Activated T-cell treated with anti-CD3 and anti-CD28 coated beads, Interleukin-2, amount 50 U/mL, for 48 hours (primary cell): ENCODE results near the gene CDK6.
A peak's percentile ranks its signal among the peaks of the same experiment; 100 is the strongest.

Experiments
- DNase-seq, 2 experiments: peaks; one replicate each; pipeline ENCODE4 v3.0.0-alpha.2; 2020

The CDK6 gene

DNA sequence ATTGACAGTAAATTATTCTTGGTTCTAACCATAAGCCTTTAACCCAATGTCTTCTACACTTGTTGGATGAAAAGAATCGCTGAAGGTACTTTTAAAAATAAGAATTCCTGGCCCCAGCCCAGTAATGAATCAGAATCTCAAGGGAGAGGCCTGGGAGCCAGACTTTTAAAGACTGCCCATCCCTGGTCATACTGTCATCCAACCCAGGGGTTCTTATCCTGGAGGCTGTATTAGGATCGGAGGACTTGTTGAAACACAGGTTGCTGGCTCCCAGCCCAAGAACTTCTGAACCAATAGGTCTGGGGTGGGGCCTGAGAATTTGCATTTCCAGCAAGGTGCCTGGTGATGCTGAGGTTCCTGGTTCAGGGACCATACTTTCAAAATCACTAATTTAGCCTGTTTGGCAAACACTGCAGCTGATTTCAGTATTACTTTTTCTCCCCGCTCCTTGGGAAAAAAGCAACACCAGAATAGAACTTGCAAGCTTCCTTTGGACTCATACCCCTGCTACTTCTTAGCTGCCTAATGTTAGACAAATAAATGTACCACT, 166.7 kb downstream of the CDK6 start:
- no peak for DNase-seq

DNA sequence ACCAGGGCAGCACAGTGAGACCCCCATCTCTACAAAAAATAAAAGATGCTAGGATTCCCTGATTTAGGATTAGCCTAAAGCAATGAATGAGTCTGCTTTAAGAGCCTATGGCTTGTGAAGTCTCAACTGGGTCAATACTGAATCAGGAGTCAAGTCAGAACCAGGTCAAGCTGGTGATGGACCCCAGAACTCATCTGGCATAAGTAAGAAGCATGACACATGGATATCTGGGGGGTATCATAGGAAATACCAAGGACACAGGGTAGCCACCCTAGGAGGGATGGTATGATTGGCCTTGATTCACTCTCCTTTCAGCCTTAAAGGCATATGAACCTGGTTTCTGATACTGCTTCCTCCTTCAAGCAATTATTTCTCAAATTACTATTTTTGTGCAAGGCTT, 167.8 kb downstream of the CDK6 start:
- no peak for DNase-seq

DNA sequence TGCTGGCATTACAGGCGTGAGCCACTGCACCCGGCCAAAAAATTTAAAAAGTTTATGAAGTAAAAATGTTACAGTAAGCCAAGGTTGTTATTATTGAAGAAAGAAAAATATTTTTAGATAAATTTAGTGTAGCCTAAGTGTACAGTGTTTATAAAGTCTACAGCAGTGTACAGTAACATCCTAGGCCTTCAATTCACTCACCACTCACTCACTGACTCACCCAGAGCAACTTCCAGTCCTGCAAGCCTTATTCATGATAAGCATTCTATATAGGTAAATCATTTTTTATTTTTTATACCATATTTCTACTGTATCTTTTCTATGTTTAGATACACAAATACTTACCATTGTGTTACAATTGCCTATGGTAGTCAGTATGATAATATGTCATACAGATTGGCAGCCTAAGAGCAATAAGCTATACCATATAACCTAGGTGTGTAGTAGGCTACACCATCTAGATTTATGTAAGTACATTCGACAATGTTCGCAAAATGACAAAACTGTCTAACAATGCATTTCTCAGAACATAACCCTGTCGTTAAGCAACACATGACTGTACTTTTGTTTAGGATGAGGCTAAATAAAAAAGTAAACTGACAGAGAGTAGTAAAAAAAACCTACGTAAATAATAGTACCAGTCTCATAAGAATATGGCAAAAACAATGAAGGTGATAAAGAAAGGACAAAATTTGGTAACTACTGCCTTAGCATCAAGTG, 168.4 kb downstream of the CDK6 start:
- no peak for DNase-seq

GRCh38 chr7:92665926-92666325, 170.4 kb downstream of the CDK6 start:
- no peak for DNase-seq

- no peak for DNase-seq
Observed at GRCh38 chr7:92661651-92662050, 174.7 kb downstream of the CDK6 start.

- no peak for DNase-seq
Observed at GRCh38 chr7:92658671-92659070, 177.7 kb downstream of the CDK6 start.

DNA sequence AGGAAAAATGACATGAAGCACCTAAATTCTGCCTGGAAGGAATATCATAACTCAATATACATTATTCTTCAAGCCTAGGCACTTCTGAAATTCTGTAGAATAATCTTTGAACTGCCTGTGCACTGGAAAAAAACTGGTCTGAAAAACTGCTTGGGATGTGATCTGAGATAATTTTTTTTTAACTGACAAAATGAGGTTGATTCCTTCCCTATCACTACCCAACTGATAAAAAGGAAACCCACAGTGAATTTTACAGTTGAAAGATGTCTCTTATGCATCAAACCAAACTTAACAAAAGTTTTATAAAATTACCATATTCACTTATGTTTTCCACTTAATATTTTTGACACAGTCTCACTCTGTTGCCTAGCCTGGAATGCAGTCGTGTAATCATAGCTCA, 179.0 kb downstream of the CDK6 start:
- no peak for DNase-seq

DNA sequence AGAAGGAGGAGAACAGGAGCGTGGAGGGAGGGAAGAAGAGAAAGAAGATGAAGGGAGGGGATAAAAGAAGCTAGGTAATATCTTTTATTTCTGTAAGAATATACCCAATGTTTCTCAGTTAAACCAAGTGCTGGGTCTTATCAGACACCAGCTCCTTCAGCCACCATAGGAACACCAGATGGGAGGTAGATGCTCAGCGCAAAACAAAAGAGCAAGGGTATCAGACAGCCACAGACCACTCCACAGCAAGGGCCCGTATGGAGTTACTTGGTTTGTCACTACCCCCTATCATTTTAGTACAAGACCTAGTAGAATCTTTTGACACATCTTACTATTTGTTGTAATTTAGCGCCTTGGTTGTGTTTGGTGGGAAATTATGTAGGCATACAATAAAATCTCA, 180.3 kb downstream of the CDK6 start:
- DNase-seq, result no peak

DNA sequence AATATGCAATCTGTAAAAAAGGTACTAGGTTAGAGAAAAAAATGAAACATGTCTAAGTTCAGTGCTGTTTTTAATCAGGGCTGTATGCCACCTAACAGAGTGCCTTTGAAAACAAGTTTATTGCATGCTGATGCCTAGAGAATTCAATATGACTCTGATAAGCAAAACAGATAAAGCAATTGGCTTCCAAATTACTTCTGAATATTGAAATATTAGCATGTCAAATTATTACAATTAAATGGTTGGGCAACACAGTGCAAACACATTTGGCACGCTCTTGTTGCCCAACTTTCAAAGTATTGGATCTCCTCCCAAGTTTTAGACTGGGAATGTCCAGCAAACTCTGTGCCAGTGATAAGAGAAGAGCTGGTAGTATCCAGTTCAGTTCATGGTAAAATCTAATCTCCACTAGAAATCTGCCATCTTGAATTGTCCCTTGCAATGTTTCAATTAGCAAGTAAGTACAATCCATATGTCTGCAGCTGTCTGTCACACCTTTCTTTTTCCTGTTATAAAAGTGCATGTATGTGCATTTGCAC, 181.0 kb downstream of the CDK6 start:
- no peak for DNase-seq

GRCh38 chr7:92653136-92653535, 183.2 kb downstream of the CDK6 start:
- no peak for DNase-seq

- DNase-seq, result no peak
Observed at GRCh38 chr7:92652536-92652935, 183.8 kb downstream of the CDK6 start.

DNA sequence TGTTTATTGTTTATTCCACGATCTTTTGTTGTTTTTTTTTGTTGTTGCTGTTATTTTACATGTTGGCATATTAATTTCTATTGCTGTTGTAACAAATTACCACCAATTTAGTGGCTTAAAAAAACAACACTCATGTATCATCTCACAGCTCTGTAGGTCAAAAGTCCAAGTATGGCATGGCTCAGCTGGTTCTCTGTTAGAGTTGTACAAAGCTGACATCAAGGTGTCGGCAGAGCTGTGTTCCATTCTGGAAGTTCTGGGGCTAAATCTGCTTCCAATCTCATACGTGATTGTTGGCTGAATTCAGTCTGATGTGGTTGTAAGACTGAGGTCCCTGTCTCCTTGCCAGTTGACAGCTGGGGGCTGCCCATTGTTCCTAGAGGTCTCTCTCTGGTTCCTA, 186.0 kb downstream of the CDK6 start:
- no peak for DNase-seq

GRCh38 chr7:92648067-92648466, 188.3 kb downstream of the CDK6 start:
- peak in 1 of 2 experiments; percentile 41 for DNase-seq

GRCh38 chr7:92647652-92648051, 188.7 kb downstream of the CDK6 start:
- DNase-seq, result no peak

DNA sequence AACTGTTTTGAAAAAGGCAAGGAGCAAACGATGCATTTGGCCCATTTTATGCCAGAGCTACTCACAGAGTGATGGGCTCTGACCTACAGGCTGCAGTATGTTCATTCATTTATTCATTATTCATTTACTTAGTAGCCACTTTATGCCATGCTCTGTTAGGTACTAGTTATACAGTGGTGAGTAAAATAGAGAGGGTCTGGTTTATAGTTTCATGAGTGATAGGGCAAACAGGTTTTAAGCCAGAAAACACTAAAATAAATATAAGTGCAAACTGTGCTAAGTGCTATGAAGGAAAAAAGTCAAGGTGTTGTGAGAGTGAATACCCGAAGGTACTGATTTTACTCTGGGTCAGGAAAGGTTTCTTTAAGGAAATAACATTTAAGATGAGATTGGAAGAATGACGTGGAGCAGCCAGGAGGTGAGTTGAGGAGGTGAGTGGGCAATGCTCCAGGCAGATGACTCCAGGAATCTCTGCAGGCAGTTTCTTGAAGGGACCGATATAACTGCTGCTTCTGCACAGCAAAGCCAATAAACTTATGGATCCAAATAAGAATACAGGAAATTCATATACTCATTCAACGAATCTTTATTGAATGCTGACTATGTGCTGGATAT, 189.3 kb downstream of the CDK6 start:
- no peak for DNase-seq

DNA sequence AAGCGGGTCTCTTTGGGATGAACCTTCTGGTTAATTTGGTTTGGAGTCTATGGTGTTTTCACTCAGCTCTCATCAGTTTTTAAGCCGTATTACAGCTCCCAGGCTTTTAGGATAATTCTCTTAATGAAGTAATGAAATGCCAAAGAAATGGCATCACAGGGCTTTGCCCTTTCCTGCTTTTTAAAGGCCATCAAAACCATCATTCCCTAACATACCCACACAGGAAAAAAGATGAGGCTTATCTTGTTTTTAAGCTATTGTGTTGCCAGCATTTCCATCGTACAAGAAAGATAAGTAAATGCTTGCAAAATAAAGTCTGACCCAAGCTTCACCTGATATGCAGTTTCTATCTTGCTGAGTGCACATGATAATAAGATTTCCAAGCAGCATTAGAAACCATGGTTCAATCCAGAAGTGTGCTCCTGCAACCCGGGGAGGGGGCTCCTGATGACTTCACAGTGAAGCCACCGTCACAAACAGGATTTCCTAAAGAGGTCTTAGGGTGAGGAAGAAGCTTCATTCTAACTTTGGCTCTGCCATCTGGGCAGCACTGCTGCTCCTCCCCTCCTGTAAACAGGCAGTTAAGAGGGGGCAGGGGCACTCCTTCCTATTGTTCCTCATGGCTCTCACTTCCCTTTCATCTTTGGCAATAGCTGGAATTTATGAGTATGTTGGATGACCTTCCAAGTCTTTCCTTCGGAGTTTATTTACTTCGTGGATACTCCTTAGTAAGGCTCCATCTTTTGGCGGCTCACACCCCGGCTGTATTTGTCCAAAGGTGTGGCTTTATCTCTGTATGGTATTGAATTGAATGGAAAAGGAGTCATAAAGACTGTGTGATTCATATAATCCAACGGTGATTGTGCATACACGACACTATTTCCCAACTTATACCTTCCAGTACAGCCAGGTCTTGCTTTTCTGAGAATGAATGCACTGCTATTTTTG, 191.0 kb downstream of the CDK6 start:
- DNase-seq, result peak; percentile 62 to 64

- no peak for DNase-seq
Observed at GRCh38 chr7:92644406-92645113, 191.8 kb downstream of the CDK6 start.

- DNase-seq, result no peak
Observed at GRCh38 chr7:92643821-92644220, 192.6 kb downstream of the CDK6 start.

DNA sequence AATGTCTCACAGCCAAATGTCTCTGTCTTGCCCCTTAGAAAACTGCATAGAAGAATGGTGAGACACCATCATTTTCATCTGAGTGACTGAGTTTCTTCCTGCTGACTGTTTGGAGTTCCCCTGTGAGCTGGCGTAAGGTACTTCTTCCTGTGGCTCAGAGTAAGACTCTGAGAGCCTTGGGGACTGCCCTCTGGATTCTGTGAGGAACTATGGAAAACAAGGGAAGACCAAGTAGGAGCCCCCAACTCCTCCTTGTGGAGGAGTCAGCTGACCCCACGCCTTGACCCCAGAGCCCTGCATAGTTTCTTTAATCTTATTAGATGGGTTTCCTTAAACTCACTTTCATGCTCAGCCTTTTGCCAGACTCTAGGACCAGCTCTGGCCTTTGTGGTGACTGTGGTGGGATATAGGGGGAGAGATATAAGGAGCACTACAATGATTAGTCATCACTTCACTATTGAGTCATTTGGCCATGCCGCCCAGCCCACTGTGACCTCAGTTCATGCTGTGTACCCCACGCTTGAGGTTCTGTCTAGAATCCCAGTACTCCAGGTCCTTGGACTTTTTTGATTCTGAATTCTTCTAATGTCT, 194.4 kb downstream of the CDK6 start:
- DNase-seq, result peak; percentile 81 to 83

- DNase-seq, result no peak
Observed at GRCh38 chr7:92639966-92640365, 196.4 kb downstream of the CDK6 start.

- DNase-seq, result no peak
Observed at GRCh38 chr7:92639213-92639896, 197.0 kb downstream of the CDK6 start.
